HL-60 (cell line): ENCODE measurements around the gene CLEC12A.

Source experiments
- DNase-seq, 2 experiments: peaks; one replicate each; pipeline ENCODE4 v3.0.0-alpha.2; 2010 to 2020; ENCODE audit warnings: low read depth in 1 of 2, low spot score in 1 of 2
- H3K27ac ChIP-seq: fragments of 250-450 bp; sonication (Bioruptor Pico); replicated peaks from 2 replicates; pipeline ENCODE4 v1.5.1; 2020; ENCODE audit warnings: mild to moderate bottlenecking, moderate library complexity
- H3K27me3 ChIP-seq: fragments of 250-450 bp; sonication (Bioruptor Pico); 2 replicates; pipeline ENCODE4 v1.5.1; 2021; ENCODE audit warnings: mild to moderate bottlenecking, moderate library complexity; ENCODE audit not compliant: insufficient read depth, poor library complexity, severe bottlenecking
- H3K4me3 ChIP-seq: replicated peaks from 2 replicates; pipeline ENCODE4 v1.5.1; 2011; ENCODE audit warnings: mild to moderate bottlenecking, control low read depth, low read length; ENCODE audit not compliant: insufficient read depth
- GABPA ChIP-seq: IDR thresholded peaks from 2 replicates; pipeline ENCODE4 v1.6.1; 2012; ENCODE audit warnings: low read depth
- POLR2AphosphoS5 ChIP-seq: IDR thresholded peaks from 2 replicates; pipeline ENCODE4 v1.6.1; 2012; ENCODE audit warnings: low read depth
- REST ChIP-seq: IDR thresholded peaks from 2 replicates; pipeline ENCODE4 v1.6.1; 2012; ENCODE audit warnings: low read depth; ENCODE audit not compliant: insufficient replicate concordance
- SPI1 ChIP-seq: IDR thresholded peaks from 2 replicates; pipeline ENCODE4 v1.6.1; 2012; ENCODE audit warnings: low read depth, mild to moderate bottlenecking, borderline replicate concordance
- TF ChIP-seq, protein P1 (sequence below): IDR thresholded peaks from one replicate; pipeline ENCODE4 v1.5.1; 2011; ENCODE audit warnings: low read length, control low read depth, inconsistent platforms; ENCODE audit not compliant: insufficient read depth

CLEC12A gene

GRCh38 chr12:10012630-10013330 lies 41.6 kb downstream of the CLEC12A start:
- TF ChIP-seq POLR2AphosphoS5 (no peak), SPI1 (no peak), GABPA (no peak), REST (no peak)
- TF ChIP-seq, protein P1, sequence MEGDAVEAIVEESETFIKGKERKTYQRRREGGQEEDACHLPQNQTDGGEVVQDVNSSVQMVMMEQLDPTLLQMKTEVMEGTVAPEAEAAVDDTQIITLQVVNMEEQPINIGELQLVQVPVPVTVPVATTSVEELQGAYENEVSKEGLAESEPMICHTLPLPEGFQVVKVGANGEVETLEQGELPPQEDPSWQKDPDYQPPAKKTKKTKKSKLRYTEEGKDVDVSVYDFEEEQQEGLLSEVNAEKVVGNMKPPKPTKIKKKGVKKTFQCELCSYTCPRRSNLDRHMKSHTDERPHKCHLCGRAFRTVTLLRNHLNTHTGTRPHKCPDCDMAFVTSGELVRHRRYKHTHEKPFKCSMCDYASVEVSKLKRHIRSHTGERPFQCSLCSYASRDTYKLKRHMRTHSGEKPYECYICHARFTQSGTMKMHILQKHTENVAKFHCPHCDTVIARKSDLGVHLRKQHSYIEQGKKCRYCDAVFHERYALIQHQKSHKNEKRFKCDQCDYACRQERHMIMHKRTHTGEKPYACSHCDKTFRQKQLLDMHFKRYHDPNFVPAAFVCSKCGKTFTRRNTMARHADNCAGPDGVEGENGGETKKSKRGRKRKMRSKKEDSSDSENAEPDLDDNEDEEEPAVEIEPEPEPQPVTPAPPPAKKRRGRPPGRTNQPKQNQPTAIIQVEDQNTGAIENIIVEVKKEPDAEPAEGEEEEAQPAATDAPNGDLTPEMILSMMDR = no peak
- Histone ChIP-seq H3K27me3 (no peaks in the 10 kb centered on the region), H3K4me3 (no peak overlapping the region), H3K27ac (no peak overlapping the region)
- no peak for DNase-seq

DNA sequence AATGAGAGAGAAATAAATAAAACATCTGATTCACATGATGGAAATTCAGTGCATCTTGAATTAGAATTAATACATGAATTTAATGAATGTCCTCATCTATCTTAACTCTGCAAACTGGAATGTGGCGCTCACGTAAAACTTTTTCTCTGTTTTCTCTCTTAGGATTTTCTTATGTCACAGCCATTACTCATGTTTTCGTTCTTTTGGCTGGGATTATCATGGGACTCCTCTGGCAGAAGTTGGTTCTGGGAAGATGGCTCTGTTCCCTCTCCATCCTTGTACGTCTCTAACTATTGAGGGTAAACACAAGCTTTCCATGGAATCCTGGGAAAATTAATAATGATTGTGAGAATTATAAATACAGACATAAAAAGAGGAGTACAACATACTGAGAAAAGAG lies 44.2 kb downstream of the CLEC12A start:
- no peak overlapping the region for H3K27ac ChIP-seq
- DNase-seq = no peak
- H3K4me3 ChIP-seq = no peak overlapping the region
- TF ChIP-seq POLR2AphosphoS5 (no peak), GABPA (no peak), SPI1 (no peak), REST (no peak)
- TF ChIP-seq, protein P1 = no peak
- H3K27me3 ChIP-seq = no peaks in the 10 kb centered on the region

DNA sequence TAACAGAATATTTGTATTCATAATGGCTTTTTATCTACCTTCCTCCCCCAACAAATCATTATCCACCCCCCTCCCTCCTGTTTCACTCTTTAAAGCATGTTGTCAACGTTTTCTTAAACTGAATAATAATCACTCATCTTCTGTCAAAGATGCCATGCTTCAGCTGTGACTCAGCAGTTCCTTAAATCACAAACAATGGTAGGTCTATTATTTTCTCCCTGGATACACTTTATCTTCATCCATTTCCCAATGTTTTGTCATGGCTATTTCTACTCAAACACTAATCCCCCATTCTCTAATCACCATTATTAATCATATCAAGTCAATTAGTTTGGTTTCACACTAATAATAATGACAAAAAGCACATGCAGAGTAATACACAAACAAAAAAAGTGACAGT lies 45.7 kb downstream of the CLEC12A start:
- H3K27ac ChIP-seq = peak overlapping the region; percentile 16
- TF ChIP-seq SPI1 = no peak
- TF ChIP-seq GABPA = no peak
- no peak for TF ChIP-seq REST
- no peak for TF ChIP-seq POLR2AphosphoS5
- TF ChIP-seq, protein P1 = no peak
- H3K27me3 ChIP-seq = no peaks in the 10 kb centered on the region
- no peak overlapping the region for H3K4me3 ChIP-seq
- DNase-seq = no peak
